Measurements from ENCODE around the gene RAD23B. TPM values are rescaled to one million over a fixed set of nuclear protein-coding genes. Genes with fewer than 3 reads are reported as not detected.

RAD23B gene
- total RNA-seq, 1 experiment from 2014 or later = 251 TPM

DNA sequence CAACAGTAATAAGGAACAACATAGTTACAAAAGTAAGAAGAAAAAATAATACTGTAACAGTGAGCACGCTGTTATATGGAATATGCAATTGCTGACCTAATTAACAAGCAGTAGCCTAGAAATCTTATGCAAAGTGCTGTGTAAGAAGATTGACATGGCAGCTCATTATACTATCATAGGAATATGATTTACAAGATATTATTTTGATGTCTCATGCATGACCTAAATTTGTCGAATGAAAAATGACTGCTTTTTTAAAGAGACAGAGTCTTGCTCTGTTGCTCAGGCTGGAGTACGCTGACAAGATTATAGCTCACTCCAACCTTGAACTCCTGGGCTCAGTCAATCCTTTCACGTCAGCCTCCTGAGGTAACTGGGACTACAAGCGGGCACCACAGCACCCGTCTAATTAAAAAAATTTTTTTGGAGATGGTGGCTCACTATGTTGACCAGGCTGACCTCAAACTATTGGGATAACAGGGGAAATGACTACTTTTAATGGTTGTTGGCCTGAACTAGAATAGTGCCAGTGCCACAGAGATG is 10.5 kb downstream of the RAD23B start:
- ATAC-seq = no peak
- intact Hi-C loops (cut with micrococcal nuclease) = no loop called here
- BruUV-seq (replicated peaks) = no TSS peak
- Histone ChIP-seq H3K36me3 (ENCODE audit: control insufficient read depth in 1 of 2, insufficient read depth in 2 of 2, low read length in 2 of 2) (no peaks in the 10 kb centered on the region), H3K9ac (ENCODE audit: low read length) (no peak overlapping the region), H3K4me2 (ENCODE audit: low read length) (no peak overlapping the region), H4K20me1 (ENCODE audit: insufficient read depth) (peaks cover 79% of the 10 kb centered on the region), H3K4me3 (replicated peaks in 1 of 2; ENCODE audit: low read depth in 1 of 2, low read length in 2 of 2) (no peak overlapping the region), H3K79me2 (ENCODE audit: insufficient read depth, low read length) (peaks cover 100% of the 10 kb centered on the region), H2AFZ (ENCODE audit: low read depth, low read length, poor library complexity, severe bottlenecking) (no peak overlapping the region), H3K4me1 (ENCODE audit: control insufficient read depth in 1 of 2, insufficient read depth in 2 of 2, low read length in 2 of 2) (peaks cover 27 to 76% of the 10 kb centered on the region in 2 experiments), H3K27me3 (ENCODE audit: insufficient read depth, low read length) (no peaks in the 10 kb centered on the region), H3K9me2 (ENCODE audit: insufficient read depth) (no peaks in the 10 kb centered on the region), H3K27ac (ENCODE audit: low read depth, low read length) (no peak overlapping the region), H3K9me3 (ENCODE audit: control insufficient read depth in 1 of 2, insufficient read depth in 1 of 2, low read depth in 1 of 2, low read length in 2 of 2) (no peaks in the 10 kb centered on the region)
- RAD21 ChIA-PET (ENCODE audit: low non-redundant PET in 1 of 2, low total read pairs in 2 of 2, uncharacterized antibody in 2 of 2, unreplicated experiment in 2 of 2) = no interaction called here
- no peak for DNase-seq (ENCODE audit: low read depth, low spot score)
- TF ChIP-seq FOSL1 (IDR thresholded peaks at IDR 0.05; ENCODE audit: low read depth) (no peak), YY1 (IDR thresholded peaks at IDR 0.05; ENCODE audit: extremely low read depth, insufficient replicate concordance, low read depth, low read length) (no peak), JUND (IDR thresholded peaks at IDR 0.05) (no peak), CEBPB (IDR thresholded peaks at IDR 0.05; ENCODE audit: low read depth) (no peak), SP1 (IDR thresholded peaks at IDR 0.05; ENCODE audit: low read depth) (no peak), ZNF274 (IDR thresholded peaks at IDR 0.05; ENCODE audit: low read depth, low read length) (no peak), EZH2phosphoT487 (IDR thresholded peaks at IDR 0.05; ENCODE audit: borderline replicate concordance) (no peak), SRF (IDR thresholded peaks at IDR 0.05; ENCODE audit: low read depth) (no peak), CBX3 (IDR thresholded peaks at IDR 0.05; ENCODE audit: low read depth) (no peak), RAD21 (IDR thresholded peaks at IDR 0.05; ENCODE audit: low read depth) (no peak), POLR2AphosphoS5 (IDR thresholded peaks at IDR 0.05; ENCODE audit: low read depth, low read length) (no peak), TCF7L2 (IDR thresholded peaks at IDR 0.05; ENCODE audit: borderline replicate concordance, extremely low read depth, insufficient read depth, insufficient read length) (no peak), ELF1 (IDR thresholded peaks at IDR 0.05; ENCODE audit: borderline replicate concordance, low read depth) (no peak)
- TF ChIP-seq, protein P1, sequence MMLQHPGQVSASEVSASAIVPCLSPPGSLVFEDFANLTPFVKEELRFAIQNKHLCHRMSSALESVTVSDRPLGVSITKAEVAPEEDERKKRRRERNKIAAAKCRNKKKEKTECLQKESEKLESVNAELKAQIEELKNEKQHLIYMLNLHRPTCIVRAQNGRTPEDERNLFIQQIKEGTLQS (IDR thresholded peaks at IDR 0.05) = no peak
- TF ChIP-seq, protein P2, sequence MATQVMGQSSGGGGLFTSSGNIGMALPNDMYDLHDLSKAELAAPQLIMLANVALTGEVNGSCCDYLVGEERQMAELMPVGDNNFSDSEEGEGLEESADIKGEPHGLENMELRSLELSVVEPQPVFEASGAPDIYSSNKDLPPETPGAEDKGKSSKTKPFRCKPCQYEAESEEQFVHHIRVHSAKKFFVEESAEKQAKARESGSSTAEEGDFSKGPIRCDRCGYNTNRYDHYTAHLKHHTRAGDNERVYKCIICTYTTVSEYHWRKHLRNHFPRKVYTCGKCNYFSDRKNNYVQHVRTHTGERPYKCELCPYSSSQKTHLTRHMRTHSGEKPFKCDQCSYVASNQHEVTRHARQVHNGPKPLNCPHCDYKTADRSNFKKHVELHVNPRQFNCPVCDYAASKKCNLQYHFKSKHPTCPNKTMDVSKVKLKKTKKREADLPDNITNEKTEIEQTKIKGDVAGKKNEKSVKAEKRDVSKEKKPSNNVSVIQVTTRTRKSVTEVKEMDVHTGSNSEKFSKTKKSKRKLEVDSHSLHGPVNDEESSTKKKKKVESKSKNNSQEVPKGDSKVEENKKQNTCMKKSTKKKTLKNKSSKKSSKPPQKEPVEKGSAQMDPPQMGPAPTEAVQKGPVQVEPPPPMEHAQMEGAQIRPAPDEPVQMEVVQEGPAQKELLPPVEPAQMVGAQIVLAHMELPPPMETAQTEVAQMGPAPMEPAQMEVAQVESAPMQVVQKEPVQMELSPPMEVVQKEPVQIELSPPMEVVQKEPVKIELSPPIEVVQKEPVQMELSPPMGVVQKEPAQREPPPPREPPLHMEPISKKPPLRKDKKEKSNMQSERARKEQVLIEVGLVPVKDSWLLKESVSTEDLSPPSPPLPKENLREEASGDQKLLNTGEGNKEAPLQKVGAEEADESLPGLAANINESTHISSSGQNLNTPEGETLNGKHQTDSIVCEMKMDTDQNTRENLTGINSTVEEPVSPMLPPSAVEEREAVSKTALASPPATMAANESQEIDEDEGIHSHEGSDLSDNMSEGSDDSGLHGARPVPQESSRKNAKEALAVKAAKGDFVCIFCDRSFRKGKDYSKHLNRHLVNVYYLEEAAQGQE (IDR thresholded peaks at IDR 0.05; ENCODE audit: low read depth) = no peak
- TF ChIP-seq, protein P3, sequence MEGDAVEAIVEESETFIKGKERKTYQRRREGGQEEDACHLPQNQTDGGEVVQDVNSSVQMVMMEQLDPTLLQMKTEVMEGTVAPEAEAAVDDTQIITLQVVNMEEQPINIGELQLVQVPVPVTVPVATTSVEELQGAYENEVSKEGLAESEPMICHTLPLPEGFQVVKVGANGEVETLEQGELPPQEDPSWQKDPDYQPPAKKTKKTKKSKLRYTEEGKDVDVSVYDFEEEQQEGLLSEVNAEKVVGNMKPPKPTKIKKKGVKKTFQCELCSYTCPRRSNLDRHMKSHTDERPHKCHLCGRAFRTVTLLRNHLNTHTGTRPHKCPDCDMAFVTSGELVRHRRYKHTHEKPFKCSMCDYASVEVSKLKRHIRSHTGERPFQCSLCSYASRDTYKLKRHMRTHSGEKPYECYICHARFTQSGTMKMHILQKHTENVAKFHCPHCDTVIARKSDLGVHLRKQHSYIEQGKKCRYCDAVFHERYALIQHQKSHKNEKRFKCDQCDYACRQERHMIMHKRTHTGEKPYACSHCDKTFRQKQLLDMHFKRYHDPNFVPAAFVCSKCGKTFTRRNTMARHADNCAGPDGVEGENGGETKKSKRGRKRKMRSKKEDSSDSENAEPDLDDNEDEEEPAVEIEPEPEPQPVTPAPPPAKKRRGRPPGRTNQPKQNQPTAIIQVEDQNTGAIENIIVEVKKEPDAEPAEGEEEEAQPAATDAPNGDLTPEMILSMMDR (IDR thresholded peaks at IDR 0.05 in 2 of 3, conservative IDR thresholded peaks at IDR 0.05 in 1 of 3; ENCODE audit: borderline replicate concordance in 1 of 3, insufficient read depth in 1 of 3, low read depth in 2 of 3, low read length in 2 of 3) = no peak
- POLR2A ChIA-PET = no interaction called here
- CTCF ChIA-PET = no interaction called here
